MM.1S (cell line): ENCODE results near the gene CCDC69.

Experiments used
- EZH2phosphoT487 ChIP-seq: fragments of 300-600 bp; sonication (generic); IDR thresholded peaks from 2 replicates; pipeline ENCODE4 v1.6.1; 2018; ENCODE audit warnings: antibody characterized with exemption, low read length
- TF ChIP-seq, protein P1 (sequence below): fragments of 300-600 bp; sonication (generic); IDR thresholded peaks from 2 replicates; pipeline ENCODE4 v1.5.1; 2016; ENCODE audit warnings: antibody characterized with exemption, low read length, mixed read lengths

DNA sequence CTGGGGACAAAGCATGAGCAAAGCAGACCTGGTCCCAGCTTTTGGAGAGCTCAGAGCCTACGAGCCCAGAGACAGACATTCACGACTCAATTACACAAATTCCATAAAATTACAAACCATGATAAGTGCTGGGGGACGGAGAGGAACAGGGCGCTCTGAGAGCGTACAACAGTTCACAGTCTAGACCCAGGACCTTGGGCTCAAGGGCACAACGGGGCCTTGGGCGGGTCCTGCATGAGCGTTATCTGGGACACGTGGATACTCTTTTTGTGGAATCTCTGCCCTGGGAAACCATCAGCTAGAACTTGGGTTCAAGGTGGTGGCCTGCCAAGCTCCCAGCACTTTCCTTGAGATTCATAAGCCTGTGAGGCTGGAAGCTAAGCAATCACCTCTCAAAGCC, 56.9 kb downstream of the CCDC69 start:
- TF ChIP-seq, protein P1, sequence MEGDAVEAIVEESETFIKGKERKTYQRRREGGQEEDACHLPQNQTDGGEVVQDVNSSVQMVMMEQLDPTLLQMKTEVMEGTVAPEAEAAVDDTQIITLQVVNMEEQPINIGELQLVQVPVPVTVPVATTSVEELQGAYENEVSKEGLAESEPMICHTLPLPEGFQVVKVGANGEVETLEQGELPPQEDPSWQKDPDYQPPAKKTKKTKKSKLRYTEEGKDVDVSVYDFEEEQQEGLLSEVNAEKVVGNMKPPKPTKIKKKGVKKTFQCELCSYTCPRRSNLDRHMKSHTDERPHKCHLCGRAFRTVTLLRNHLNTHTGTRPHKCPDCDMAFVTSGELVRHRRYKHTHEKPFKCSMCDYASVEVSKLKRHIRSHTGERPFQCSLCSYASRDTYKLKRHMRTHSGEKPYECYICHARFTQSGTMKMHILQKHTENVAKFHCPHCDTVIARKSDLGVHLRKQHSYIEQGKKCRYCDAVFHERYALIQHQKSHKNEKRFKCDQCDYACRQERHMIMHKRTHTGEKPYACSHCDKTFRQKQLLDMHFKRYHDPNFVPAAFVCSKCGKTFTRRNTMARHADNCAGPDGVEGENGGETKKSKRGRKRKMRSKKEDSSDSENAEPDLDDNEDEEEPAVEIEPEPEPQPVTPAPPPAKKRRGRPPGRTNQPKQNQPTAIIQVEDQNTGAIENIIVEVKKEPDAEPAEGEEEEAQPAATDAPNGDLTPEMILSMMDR = no peak
- no peak for TF ChIP-seq EZH2phosphoT487
